Inferior parietal cortex (tissue), 1 donor: ENCODE measurements around the gene RNF214.
"Not testable (repeated sequence)": the region's sequence is repeated elsewhere in the genome, so short reads cannot be mapped to it uniquely, and the experiment has no call there.

Experiments
- DNase-seq: peaks from one replicate; pipeline ENCODE4 v3.0.0-alpha.2; 2016; ENCODE audit errors: extremely low spot score

RNF214 gene

GRCh38 chr11:117313828-117314768 is 81.6 kb downstream of the RNF214 start:
- no peak for DNase-seq

DNA sequence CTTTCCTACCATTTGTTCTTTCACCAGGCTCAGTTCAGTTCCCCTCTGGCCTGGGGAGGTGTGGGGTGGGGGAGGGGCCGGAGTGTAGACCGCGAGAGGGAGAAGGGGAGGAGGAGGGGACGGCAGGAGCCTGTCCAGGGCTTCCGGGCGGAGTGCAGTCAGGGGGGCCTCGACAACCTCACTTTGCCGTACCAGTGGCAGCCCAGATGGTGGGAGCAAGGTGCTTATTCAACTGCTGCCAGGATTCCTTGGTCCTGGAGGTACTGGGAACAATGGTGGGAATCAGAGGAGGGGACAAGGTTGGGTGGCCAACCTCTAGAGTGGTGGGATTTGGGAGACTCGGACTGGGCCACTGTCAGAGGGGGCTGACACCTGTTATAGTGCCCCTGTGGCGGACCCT is 82.4 kb downstream of the RNF214 start:
- DNase-seq, result no peak

DNA sequence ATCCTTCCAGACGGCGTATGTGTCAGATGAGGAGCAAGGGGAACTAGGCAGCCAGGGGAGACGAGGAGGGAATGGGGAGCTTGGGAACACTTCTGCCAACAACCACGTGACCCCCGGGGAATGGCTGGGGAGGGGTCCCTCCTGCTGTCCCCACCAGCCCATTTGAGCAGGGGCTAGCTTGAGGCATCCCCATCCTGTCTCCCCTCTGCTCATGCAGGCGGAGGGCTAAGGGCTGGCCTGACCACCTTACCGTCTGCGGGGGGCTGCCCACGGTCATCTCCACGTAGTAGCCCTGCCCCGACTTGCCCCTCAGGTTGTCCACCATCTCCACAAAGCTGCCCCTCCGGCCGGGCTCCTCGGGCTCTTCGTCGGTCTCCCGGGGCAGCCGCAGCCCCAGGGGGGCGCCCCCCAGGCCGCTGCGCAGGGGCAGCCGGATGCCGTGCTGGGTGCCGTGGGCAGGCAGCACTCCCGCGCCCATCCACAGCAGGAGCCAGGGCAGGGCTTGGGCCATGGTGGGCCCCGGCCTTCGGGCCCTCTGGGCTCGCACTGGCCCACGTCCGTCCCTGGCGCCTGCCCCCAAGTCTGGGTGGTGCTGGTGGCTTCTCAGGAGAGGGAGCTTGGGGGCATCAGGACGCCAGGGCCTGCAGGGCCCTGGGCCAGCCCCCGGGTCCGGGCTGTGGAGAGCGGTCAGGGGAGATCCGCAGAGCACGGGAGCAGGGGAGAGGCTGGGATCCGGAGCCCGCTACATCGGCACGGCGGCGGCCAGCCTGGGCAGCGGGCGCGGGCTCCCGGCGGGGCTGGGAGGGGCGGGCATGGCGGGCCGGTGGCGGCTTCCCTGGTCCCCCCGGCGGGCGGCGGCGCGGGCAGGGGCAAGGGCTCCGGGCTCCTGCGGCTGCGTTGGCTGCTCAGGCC is 83.1 kb downstream of the RNF214 start:
- no peak for DNase-seq

DNA sequence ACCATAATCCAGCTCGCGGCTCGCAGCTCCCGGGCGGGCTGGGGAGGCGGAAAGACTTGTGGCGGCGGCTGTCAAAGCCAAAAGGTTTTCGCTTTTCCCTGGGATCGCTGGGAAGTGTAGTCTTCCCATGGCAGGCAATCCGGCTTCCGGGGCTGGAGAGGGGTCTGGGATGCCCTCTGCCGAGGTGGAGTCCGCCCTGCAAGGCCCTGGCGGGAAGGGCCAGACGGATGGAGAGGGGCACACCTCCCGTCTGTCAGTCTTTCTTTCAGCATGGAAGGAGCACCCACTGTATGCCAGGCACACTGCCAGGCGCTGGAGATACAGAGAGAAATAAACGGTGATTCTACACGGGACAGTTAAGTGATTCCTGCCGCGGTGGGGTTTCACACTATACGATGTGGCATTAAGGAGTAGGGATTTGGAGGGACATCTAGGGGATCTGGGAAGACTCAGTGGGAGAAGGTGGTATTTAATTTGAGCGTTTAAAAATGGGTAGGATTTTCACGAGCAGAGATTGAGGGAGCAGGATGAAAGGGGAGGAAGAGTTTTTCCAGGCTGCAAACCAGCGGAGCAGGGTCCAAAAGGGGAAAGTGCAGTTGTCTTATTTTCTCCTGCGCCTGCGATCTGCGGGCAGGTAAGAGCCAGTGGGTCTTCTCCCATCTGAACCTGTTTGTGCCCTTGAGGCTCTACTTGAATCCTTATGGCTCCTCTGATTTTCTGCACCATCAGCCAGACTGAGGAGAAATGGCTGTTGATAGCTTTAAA is 83.9 kb downstream of the RNF214 start, which contains the start of gene BACE1:
Gene BACE1 (minus strand): TSS at position 60 of the 765 bp plus-strand sequence. CDS start 461 bp downstream, outside the sequence.
- DNase-seq, result peak; percentile 87

DNA sequence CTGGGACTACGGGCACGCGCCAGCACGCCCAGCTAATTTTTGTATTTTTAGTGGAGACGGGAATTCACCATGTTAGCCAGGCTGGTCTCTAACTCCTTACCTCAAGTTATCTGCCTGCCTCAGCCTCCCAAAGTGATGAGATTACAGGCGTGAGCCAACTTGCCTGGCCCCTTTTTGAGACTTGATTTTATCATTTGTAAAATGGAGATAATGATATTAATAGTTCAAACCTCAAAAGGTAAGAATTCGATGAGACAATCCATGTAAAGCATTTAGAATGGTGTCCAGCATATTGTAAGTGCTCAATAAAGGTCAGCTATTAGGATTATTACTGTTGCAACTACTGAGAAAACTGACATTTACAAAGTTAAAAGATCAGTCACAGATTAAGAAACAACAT is 86.3 kb downstream of the RNF214 start:
- no peak for DNase-seq

DNA sequence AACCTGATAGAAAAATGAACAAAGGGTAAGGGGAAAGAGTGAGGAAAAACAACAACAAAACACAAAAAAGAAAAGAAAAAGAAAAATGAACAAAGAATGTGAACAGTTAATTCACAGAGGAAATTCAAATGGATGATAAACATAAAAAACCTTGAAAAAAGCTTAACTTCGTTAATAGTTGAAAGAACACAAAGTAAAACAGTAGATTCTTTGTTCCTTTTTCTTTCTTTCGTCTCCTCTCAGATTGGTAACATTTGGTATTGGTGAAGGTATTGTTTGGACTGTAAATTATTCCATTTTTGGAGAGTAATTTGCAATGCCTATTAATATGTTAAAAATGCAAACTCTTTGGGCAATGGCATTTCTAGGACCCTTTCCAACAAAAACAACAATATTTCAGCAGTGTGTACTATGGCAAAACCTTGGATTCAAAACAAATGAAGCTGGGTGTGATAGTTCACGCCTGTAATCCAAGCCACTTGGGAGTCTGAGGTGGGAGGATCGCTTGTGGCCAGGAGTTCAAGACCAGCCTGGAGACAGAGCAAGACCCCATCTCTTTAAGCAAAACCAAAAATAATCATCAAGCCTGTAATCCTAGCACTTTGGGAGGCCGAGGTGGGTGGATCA is 86.9 kb downstream of the RNF214 start:
- DNase-seq, result no peak

- not testable (repeated sequence) for DNase-seq
These were observed 94.7 kb downstream of the RNF214 start for GRCh38 chr11:117327255-117327566.

GRCh38 chr11:117327567-117328374 is 95.3 kb downstream of the RNF214 start, which contains the start of gene CEP164:
Gene CEP164, plus strand, starts transcription at chr11:117327854. Its CDS starts 10,733 bp downstream, at chr11:117338587.
- peak; percentile 97 for DNase-seq

DNA sequence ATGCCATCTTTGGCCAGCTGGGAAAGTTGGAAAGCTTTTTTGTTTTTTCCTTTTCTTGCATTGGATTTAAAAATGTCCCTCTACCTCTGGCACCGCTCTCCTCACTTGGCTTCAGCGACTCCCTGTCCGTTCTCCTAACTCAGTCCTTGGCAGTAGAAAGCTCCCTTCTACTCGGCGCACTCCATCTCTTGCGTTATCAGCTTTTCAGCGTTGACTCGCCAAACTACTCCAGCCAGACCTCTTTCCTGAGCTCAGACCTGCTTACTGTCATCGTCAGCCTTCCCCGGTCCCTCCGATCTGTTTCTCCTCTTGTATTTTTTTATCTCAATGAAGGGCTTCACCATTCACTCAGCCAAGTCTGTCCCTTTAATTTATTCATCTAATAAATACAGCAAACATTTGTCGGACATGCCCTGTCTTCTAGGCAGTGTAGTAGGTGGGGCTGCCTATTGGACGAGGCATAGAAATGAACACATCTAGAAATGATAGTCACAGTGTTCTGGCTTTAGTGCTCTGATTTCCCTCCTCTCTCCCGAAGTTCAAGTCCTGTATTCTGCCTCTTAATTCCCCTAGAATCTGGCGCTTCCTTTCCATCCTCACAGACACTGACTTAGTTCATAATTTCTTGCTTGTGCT is 96.0 kb downstream of the RNF214 start:
- DNase-seq, result no peak

- DNase-seq, result no peak
These were observed 100.4 kb downstream of the RNF214 start for GRCh38 chr11:117332843-117333242.

DNA sequence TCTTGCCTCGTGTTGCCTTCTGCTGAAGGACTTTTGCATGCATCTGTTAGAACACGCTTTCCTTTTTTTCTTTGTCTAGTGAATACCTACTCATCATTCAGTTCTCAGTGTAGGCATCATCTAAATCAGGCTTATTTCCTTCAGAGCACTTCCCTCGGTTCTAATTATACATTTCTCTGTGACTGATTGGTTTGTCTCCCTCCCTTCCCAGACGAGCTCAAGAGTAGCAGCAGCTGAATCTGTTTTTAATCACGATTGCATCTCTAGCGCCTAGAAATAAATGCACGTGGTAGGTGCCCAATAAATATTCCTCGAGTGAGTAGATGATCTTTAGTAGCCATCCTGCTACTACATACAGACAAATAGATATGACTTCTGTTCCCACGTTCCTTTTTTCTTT is 101.4 kb downstream of the RNF214 start:
- peak; percentile 9 for DNase-seq

- no peak for DNase-seq
These were observed 102.4 kb downstream of the RNF214 start for GRCh38 chr11:117334896-117335295.

- DNase-seq, result no peak
These were observed 102.9 kb downstream of the RNF214 start for GRCh38 chr11:117335399-117335798.
